HepG2 (cell line): ENCODE measurements around the gene SLC9A5. TPM values are rescaled to one million over a fixed set of nuclear protein-coding genes. Genes with fewer than 3 reads are reported as not detected.

Experiments
- ATAC-seq: fragments of 200-7000 bp; cut with Tn5 transposase; 3 replicates; pipeline ENCODE4 v1.9.1; 2020; ENCODE audit warnings: mild to moderate bottlenecking, moderate library complexity
- BruUV-seq: library from RNA; stranded (reverse); fragments of 400-500 nt; replicated peaks from 2 replicates; lab custom pipeline; 2021; lab: Mats Ljungman, UMichigan
- CTCF ChIA-PET: fragments of 300-600 bp; formaldehyde crosslinking; extraction: SDS; loops from one replicate; lab custom pipeline; 2021; ENCODE audit warnings: low total read pairs, inconsistent platforms, low intra/inter-chr PET ratio; lab: Yijun Ruan, JAX
- POLR2A ChIA-PET: fragments of 350-600 bp; sonication (Branson Sonifier 250); formaldehyde crosslinking; loops from one replicate; lab custom pipeline; 2020; ENCODE audit warnings: antibody characterized with exemption, inconsistent platforms; lab: Yijun Ruan, JAX
- DNase-seq: peaks from one replicate; pipeline ENCODE4 v3.0.0-alpha.2; 2015; ENCODE audit warnings: low spot score
- FAIRE-seq: peaks from 3 replicates; lab custom pipeline; 2011; peaks lifted over from hg19 to GRCh38; lab: Jason Lieb, UNC
- H2AFZ ChIP-seq: one replicate; pipeline ENCODE4 v1.6.1; 2011; ENCODE audit warnings: low read length, inconsistent platforms
- H3K27ac ChIP-seq: fragments of 300-600 bp; 3 replicates; pipeline ENCODE4 v1.8.0; 2011; ENCODE audit warnings: mixed run types, mild to moderate bottlenecking, mixed read lengths, low read length, inconsistent platforms; ENCODE audit not compliant: insufficient read depth; ENCODE audit errors: extremely low read length
- H3K27me3 ChIP-seq, 2 experiments: fragments of 200-600 bp in 1 of 2; 2 replicates in 1 of 2; 3 replicates in 1 of 2; pipeline versions ENCODE4 v1.6.0 to v1.8.0; 2011; ENCODE audit warnings: low read length in 2 of 2, mild to moderate bottlenecking in 2 of 2, moderate library complexity in 2 of 2, inconsistent platforms in 1 of 2; ENCODE audit not compliant: insufficient read depth in 2 of 2, control insufficient read depth in 1 of 2
- H3K36me3 ChIP-seq, 2 experiments: fragments of 200-600 bp in 1 of 2; replicated peaks in 1 of 2; 2 replicates in 1 of 2; 3 replicates in 1 of 2; pipeline versions ENCODE4 v1.5.1 to v1.8.0; 2011; ENCODE audit warnings: low read length in 2 of 2, inconsistent platforms in 1 of 2; ENCODE audit not compliant: insufficient read depth in 2 of 2, control insufficient read depth in 1 of 2
- H3K4me1 ChIP-seq: 2 replicates; pipeline ENCODE4 v1.5.1; 2012; ENCODE audit warnings: low read length, inconsistent platforms; ENCODE audit not compliant: insufficient read depth
- H3K4me2 ChIP-seq: 2 replicates; pipeline ENCODE4 v1.6.0; 2011; ENCODE audit warnings: low read depth, low read length, inconsistent platforms
- H3K4me3 ChIP-seq, 3 experiments: fragments of 200-600 bp in 1 of 3; sonication (generic), shearing (Covaris generic) in 1 of 3; replicated peaks in 1 of 3; 2 replicates each; pipeline ENCODE4 v1.5.1; 2011 to 2016; ENCODE audit warnings: low read length in 3 of 3, inconsistent platforms in 2 of 3, low read depth in 2 of 3, mild to moderate bottlenecking in 2 of 3, control low read depth in 1 of 3, mixed read lengths in 1 of 3; ENCODE audit not compliant: insufficient read depth in 1 of 3
- H3K79me2 ChIP-seq: one replicate; pipeline ENCODE4 v1.6.1; 2011; ENCODE audit warnings: low read length, inconsistent platforms; ENCODE audit not compliant: insufficient read depth
- H3K9ac ChIP-seq: 2 replicates; pipeline ENCODE4 v1.6.0; 2011; ENCODE audit warnings: mild to moderate bottlenecking, low read depth, low read length, inconsistent platforms; ENCODE audit not compliant: insufficient read depth
- H3K9me3 ChIP-seq: 2 replicates; pipeline ENCODE4 v1.5.1; 2012; ENCODE audit warnings: mild to moderate bottlenecking, low read length
- H4K20me1 ChIP-seq: 2 replicates; pipeline ENCODE4 v1.6.0; 2011; ENCODE audit warnings: inconsistent platforms, mild to moderate bottlenecking, low read length, moderate library complexity; ENCODE audit not compliant: insufficient read depth
- ARID2 ChIP-seq: sonication (generic); formaldehyde crosslinking; IDR thresholded peaks from 2 replicates; pipeline ENCODE4 v1.8.1; 2022; ENCODE audit warnings: mild to moderate bottlenecking, missing genetic modification reagents, borderline replicate concordance
- ATF1 ChIP-seq: IDR thresholded peaks from 2 replicates; pipeline ENCODE4 v1.6.1; 2016; ENCODE audit warnings: mild to moderate bottlenecking, control low read depth
- ATF7-NPFF ChIP-seq: sonication (generic); formaldehyde crosslinking; IDR thresholded peaks from 2 replicates; pipeline ENCODE4 v1.8.1; 2023; ENCODE audit warnings: mild to moderate bottlenecking, low read depth, missing genetic modification reagents, moderate library complexity
- HCFC1 ChIP-seq: fragments of 150-350 bp; IDR thresholded peaks from 2 replicates; pipeline ENCODE4 v1.6.1; 2014; ENCODE audit warnings: low read depth, low read length
- IRX3 ChIP-seq: sonication (generic); formaldehyde crosslinking; IDR thresholded peaks from 2 replicates; pipeline ENCODE4 v1.8.1; 2023; ENCODE audit warnings: mild to moderate bottlenecking, low read depth, missing genetic modification reagents, borderline replicate concordance
- MBD4 ChIP-seq: IDR thresholded peaks from 2 replicates; pipeline ENCODE4 v1.6.1; 2012; ENCODE audit warnings: low read length, inconsistent platforms, borderline replicate concordance
- MTA3 ChIP-seq: sonication (generic); formaldehyde crosslinking; IDR thresholded peaks from 2 replicates; pipeline ENCODE4 v1.4.0; 2020; ENCODE audit warnings: missing genetic modification reagents
- SCMH1 ChIP-seq: sonication (generic); formaldehyde crosslinking; IDR thresholded peaks from 2 replicates; pipeline ENCODE4 v1.9.0; 2021; ENCODE audit warnings: missing genetic modification reagents, mild to moderate bottlenecking, borderline replicate concordance
- SETDB1 ChIP-seq: sonication (generic); formaldehyde crosslinking; IDR thresholded peaks from 2 replicates; pipeline ENCODE4 v1.5.1; 2020; ENCODE audit warnings: missing genetic modification reagents, mild to moderate bottlenecking, borderline replicate concordance
- ZFAT ChIP-seq: sonication (generic); formaldehyde crosslinking; conservative IDR thresholded peaks from 2 replicates; pipeline ENCODE4 v1.8.1; 2023; ENCODE audit warnings: missing genetic modification reagents, inconsistent platforms
- ZNF234 ChIP-seq: sonication (generic); formaldehyde crosslinking; conservative IDR thresholded peaks from 2 replicates; pipeline ENCODE4 v1.5.1; 2020; ENCODE audit warnings: mild to moderate bottlenecking, missing genetic modification reagents
- ZNF841 ChIP-seq: sonication (generic); formaldehyde crosslinking; IDR thresholded peaks from 2 replicates; pipeline ENCODE4 v1.8.1; 2023; ENCODE audit warnings: missing genetic modification reagents, borderline replicate concordance
- WGBS: methylation state at CpG from one replicate; pipeline ENCODE4 v1.1.6; 2017; ENCODE audit warnings: low lambda C conversion rate; 5-methylcytosine and 5-hydroxymethylcytosine counted together
- in situ Hi-C: cut with HindIII; loops from 2 replicates; pipeline ENCODE4 v1.10.0; 2017; ENCODE audit warnings: low pct_unique_long_range_greater_than_20kb; ENCODE audit not compliant: extremely low pct_ligation_motif_present
- intact Hi-C: fragments of 100-400 bp; cut with micrococcal nuclease; formaldehyde crosslinking; loops from one replicate; pipeline ENCODE4 v1.10.0; 2022; ENCODE audit not compliant: unreplicated experiment
- polyA plus RNA-seq, 8 experiments: library from polyadenylated mRNA; depleted of rRNA in 3 of 8; stranded (reverse) in 7 of 8; unstranded in 1 of 8; fragments of >200 nt; fragmentation: Illumina TruSeq in 4 of 8; extraction: Trizol in 4 of 8; gene quantifications; 2 replicates each; pipeline versions ENCODE4 v1.2.1 to v1.2.3, GENCODE V29; 2011 to 2016; ENCODE audit warnings: low read depth in 4 of 8, missing spikeins in 1 of 8, mixed read lengths in 1 of 8; ENCODE audit not compliant: insufficient read depth in 1 of 8
- total RNA-seq, 5 experiments: library from RNA; depleted of rRNA; stranded (reverse); fragments of >200 nt; fragmentation: Illumina TruSeq; extraction: Trizol; gene quantifications; 2 replicates each; pipeline ENCODE4 v1.2.3, GENCODE V29; 2016; ENCODE audit warnings: low read depth in 1 of 5
- TF ChIP-seq, protein P1 (sequence below): IDR thresholded peaks from 2 replicates; pipeline ENCODE4 v1.6.1; 2016; ENCODE audit warnings: mild to moderate bottlenecking, missing biosample characterization, missing genetic modification reagents
- TF ChIP-seq, protein P2 (sequence below): sonication (generic); formaldehyde crosslinking; IDR thresholded peaks from 2 replicates; pipeline ENCODE4 v1.4.0; 2020; ENCODE audit warnings: missing genetic modification reagents
- TF ChIP-seq, protein P3 (sequence below): sonication (generic); formaldehyde crosslinking; IDR thresholded peaks from 2 replicates; pipeline ENCODE4 v1.4.0; 2020; ENCODE audit warnings: mild to moderate bottlenecking, missing genetic modification reagents

Gene SLC9A5
- total and polyA plus RNA-seq, 2 of the 13 experiments (the other 11 are each of a cell fraction or from before 2014, with no cell fraction given), result 0.58 to 1.4 TPM

GRCh38 chr16:67204076-67204475 is 44.7 kb upstream of the SLC9A5 start:
- no peak overlapping the region for H3K27ac ChIP-seq
- no peaks in the 10 kb centered on the region for H4K20me1 ChIP-seq
- peaks cover 34% of the 10 kb centered on the region for H3K4me1 ChIP-seq
- in situ Hi-C loops, result no loop called here
- H3K9me3 ChIP-seq, result no peaks in the 10 kb centered on the region
- DNase-seq, result no peak
- H3K27me3 ChIP-seq, result no peaks in the 10 kb centered on the region
- intact Hi-C loops, result no loop called here
- TF ChIP-seq SETDB1, result no peak
- H3K4me2 ChIP-seq, result no peak overlapping the region
- H3K9ac ChIP-seq, result no peak overlapping the region
- no peak for FAIRE-seq
- BruUV-seq, result no TSS peak
- H3K36me3 ChIP-seq, result peaks cover 27 to 30% of the 10 kb centered on the region in 2 experiments; a peak in 4 of 5 replicates
- ChIA-PET POLR2A (no interaction called here), CTCF (no interaction called here)
- WGBS, result 96% methylated on average over 3 of the region's 4 CpGs
- H3K4me3 ChIP-seq, result no peak overlapping the region
- no peaks in the 10 kb centered on the region for H3K79me2 ChIP-seq
- no peak overlapping the region for H2AFZ ChIP-seq
- ATAC-seq, result no peak

GRCh38 chr16:67206129-67206837 is 42.5 kb upstream of the SLC9A5 start:
- H3K9me3 ChIP-seq, result no peaks in the 10 kb centered on the region
- DNase-seq (no peak), ATAC-seq (no peak), FAIRE-seq (peak; percentile 39)
- H3K27me3 ChIP-seq, result no peaks in the 10 kb centered on the region
- no peak overlapping the region for H3K27ac ChIP-seq
- 94% methylated on average over 6 of the region's 8 CpGs for WGBS
- no peak overlapping the region for H2AFZ ChIP-seq
- BruUV-seq, result TSS peak; percentile 19
- intact Hi-C loops (no loop called here), in situ Hi-C loops (no loop called here)
- ChIA-PET POLR2A (interaction anchor here (0.8 to 2.1 kb wide), 6 partner anchors 9 to 41 kb away, joined by 3 to 6 read pairs (median 4); partner anchors contain the start of genes FHOD1, NOL3 and TMEM208), CTCF (no interaction called here)
- no peaks in the 10 kb centered on the region for H4K20me1 ChIP-seq
- H3K79me2 ChIP-seq, result no peaks in the 10 kb centered on the region
- H3K36me3 ChIP-seq, result peaks cover 16 to 20% of the 10 kb centered on the region in 2 experiments; a peak in 4 of 5 replicates
- no peak overlapping the region for H3K4me3 ChIP-seq
- H3K4me2 ChIP-seq, result no peak overlapping the region
- H3K4me1 ChIP-seq, result peaks cover 55% of the 10 kb centered on the region
- H3K9ac ChIP-seq, result no peak overlapping the region
- TF ChIP-seq ATF7-NPFF (CRISPR knock-in tag), result 0 out of 2 replicates have a peak, but pooled peaks have one; percentile 23
- no peak for TF ChIP-seq IRX3 (CRISPR knock-in tag)
- no peak for TF ChIP-seq MBD4
- no peak for TF ChIP-seq ZFAT (CRISPR knock-in tag)
- no peak for TF ChIP-seq HCFC1
- no peak for TF ChIP-seq ZNF841 (CRISPR knock-in tag)
- TF ChIP-seq, protein P1, sequence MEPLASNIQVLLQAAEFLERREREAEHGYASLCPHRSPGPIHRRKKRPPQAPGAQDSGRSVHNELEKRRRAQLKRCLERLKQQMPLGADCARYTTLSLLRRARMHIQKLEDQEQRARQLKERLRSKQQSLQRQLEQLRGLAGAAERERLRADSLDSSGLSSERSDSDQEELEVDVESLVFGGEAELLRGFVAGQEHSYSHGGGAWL (CRISPR knock-in tag), result no peak
- TF ChIP-seq ATF1, result no peak
- TF ChIP-seq, protein P2, sequence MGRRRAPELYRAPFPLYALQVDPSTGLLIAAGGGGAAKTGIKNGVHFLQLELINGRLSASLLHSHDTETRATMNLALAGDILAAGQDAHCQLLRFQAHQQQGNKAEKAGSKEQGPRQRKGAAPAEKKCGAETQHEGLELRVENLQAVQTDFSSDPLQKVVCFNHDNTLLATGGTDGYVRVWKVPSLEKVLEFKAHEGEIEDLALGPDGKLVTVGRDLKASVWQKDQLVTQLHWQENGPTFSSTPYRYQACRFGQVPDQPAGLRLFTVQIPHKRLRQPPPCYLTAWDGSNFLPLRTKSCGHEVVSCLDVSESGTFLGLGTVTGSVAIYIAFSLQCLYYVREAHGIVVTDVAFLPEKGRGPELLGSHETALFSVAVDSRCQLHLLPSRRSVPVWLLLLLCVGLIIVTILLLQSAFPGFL (CRISPR knock-in tag), result no peak
- no peak for TF ChIP-seq ARID2
- TF ChIP-seq, protein P3, sequence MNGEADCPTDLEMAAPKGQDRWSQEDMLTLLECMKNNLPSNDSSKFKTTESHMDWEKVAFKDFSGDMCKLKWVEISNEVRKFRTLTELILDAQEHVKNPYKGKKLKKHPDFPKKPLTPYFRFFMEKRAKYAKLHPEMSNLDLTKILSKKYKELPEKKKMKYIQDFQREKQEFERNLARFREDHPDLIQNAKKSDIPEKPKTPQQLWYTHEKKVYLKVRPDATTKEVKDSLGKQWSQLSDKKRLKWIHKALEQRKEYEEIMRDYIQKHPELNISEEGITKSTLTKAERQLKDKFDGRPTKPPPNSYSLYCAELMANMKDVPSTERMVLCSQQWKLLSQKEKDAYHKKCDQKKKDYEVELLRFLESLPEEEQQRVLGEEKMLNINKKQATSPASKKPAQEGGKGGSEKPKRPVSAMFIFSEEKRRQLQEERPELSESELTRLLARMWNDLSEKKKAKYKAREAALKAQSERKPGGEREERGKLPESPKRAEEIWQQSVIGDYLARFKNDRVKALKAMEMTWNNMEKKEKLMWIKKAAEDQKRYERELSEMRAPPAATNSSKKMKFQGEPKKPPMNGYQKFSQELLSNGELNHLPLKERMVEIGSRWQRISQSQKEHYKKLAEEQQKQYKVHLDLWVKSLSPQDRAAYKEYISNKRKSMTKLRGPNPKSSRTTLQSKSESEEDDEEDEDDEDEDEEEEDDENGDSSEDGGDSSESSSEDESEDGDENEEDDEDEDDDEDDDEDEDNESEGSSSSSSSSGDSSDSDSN, result no peak
- TF ChIP-seq SCMH1 (CRISPR knock-in tag), result no peak
- TF ChIP-seq MTA3 (CRISPR knock-in tag), result no peak
- no peak for TF ChIP-seq ZNF234 (CRISPR knock-in tag)
